ENCODE measurements around the gene ABCC9.

ABCC9 gene

DNA sequence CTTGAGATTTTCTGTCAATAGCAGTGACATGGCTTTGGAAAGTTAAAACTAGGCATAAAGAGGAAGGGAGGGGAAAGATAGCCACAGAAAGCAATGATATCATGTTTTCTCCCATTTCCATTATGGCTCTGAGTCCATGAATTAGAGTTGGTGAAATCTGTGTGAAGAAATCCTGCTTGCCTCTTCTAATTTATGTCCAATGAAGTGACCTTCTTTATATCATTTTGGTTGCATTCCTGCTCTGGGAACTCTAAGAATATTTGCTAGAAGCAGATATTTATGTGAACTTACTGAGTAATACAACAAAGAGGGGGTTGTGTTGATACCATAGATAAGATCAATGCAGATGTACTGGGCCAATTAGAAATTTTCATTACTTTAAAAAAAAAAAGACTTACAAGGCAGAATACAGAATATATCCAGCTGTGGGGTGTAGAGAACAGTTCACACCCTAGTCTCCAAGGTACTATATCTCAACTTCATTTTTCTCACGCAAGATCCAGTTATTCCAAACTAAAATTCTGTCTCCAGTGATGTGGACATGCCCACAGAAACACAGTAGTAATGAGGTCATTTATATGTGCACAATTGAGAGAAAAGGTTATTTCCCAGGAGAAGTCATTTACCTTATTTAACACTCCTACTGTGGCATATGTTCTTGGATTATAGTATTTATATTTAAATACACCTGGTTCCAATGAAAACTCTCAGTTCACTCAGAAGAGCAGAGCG is 115.2 kb downstream of the ABCC9 start:
- TF ChIP-seq, protein P1, sequence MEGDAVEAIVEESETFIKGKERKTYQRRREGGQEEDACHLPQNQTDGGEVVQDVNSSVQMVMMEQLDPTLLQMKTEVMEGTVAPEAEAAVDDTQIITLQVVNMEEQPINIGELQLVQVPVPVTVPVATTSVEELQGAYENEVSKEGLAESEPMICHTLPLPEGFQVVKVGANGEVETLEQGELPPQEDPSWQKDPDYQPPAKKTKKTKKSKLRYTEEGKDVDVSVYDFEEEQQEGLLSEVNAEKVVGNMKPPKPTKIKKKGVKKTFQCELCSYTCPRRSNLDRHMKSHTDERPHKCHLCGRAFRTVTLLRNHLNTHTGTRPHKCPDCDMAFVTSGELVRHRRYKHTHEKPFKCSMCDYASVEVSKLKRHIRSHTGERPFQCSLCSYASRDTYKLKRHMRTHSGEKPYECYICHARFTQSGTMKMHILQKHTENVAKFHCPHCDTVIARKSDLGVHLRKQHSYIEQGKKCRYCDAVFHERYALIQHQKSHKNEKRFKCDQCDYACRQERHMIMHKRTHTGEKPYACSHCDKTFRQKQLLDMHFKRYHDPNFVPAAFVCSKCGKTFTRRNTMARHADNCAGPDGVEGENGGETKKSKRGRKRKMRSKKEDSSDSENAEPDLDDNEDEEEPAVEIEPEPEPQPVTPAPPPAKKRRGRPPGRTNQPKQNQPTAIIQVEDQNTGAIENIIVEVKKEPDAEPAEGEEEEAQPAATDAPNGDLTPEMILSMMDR (IDR thresholded peaks at IDR 0.05) = no peak

DNA sequence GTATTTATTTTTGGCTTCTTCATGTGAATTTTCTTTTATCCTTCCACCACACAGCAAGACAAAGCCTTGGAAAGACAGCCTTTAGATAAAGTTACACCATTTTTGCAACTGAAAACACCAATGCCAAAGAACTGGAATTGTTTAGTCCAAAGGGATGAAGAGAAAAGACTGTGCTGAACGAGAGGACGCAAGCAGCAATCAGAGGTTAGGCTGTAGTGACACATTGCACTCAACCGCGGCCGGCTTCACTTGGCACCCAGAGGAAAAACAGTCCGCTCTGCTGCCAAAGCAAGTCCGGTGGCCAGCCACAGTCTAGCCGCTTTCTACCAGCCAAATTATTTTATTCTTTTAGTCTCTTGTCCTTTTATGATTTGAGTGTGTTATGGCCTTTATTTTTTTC is 117.6 kb downstream of the ABCC9 start:
- TF ChIP-seq, protein P1 (IDR thresholded peaks at IDR 0.05) = no peak

- TF ChIP-seq, protein P1 (IDR thresholded peaks at IDR 0.05) = no peak
These were observed 121.5 kb downstream of the ABCC9 start for GRCh38 chr12:21819678-21820077.

DNA sequence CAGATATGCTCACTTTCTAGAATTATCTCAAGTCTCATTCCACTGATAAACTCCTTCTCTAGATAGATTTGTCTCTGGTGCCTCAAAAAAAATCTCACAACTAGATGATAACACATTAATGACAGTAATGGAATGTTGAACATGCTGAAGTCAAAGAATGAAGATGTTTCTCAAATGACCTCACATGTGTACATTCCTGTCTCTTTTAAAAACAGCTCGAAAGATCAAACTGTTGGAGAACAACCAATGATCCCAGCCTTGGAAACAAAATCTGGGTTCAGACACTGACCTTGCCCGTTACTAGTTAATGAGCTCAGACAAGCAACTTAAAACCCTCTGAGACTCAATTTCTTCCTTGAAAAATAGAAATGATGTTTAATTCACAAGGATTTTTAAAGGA is 122.0 kb downstream of the ABCC9 start:
- TF ChIP-seq, protein P1 (IDR thresholded peaks at IDR 0.05) = no peak

- TF ChIP-seq, protein P1 (IDR thresholded peaks at IDR 0.05) = no peak
These were observed 122.6 kb downstream of the ABCC9 start for GRCh38 chr12:21818627-21819026.

- TF ChIP-seq, protein P1 (IDR thresholded peaks at IDR 0.05) = no peak
These were observed 125.7 kb downstream of the ABCC9 start for GRCh38 chr12:21815306-21816062.

DNA sequence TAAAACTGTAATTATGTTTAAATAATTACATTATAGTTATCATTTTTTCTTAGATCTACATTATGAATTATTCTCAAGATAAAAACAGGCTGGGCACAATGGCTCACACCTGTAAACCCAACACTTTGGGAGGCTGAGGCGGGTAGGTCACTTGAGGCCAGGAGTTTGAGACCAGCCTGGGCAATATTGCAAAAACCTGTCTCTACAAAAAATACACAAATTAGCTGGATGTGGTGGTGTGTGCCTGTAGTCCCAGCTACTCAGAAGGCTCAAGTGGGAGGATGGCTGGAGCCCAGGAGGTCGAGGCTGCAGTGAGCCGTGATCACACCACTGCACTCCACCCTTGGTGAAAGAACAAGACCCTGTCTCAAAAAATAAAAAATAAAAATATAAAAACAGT is 126.4 kb downstream of the ABCC9 start:
- TF ChIP-seq, protein P1 (IDR thresholded peaks at IDR 0.05) = no peak
